K562 (cell line): Measurements from ENCODE around the gene ASB10. TPM values are rescaled to one million over a fixed set of nuclear protein-coding genes. Genes with fewer than 3 reads are reported as not detected.

Experiments used
- ATF1 ChIP-seq, 2 experiments: fragments of 450-650 bp in 1 of 2; IDR thresholded peaks; 2 replicates each; pipeline ENCODE4 v1.6.1; 2016; ENCODE audit warnings: missing compliant biosample characterization in 1 of 2, missing genetic modification characterization in 1 of 2
- CC2D1A ChIP-seq: fragments of 450-650 bp; IDR thresholded peaks from 2 replicates; pipeline ENCODE4 v1.6.1; 2017; ENCODE audit warnings: mild to moderate bottlenecking
- COPS2 ChIP-seq: fragments of 450-650 bp; conservative IDR thresholded peaks from 2 replicates; pipeline ENCODE4 v1.6.1; 2016; ENCODE audit warnings: mild to moderate bottlenecking, moderate library complexity
- ETS2 ChIP-seq: IDR thresholded peaks from 2 replicates; pipeline ENCODE4 v1.6.1; 2016; ENCODE audit warnings: borderline replicate concordance, missing genetic modification characterization, mild to moderate bottlenecking, moderate library complexity, missing compliant biosample characterization; ENCODE audit not compliant: poor library complexity, severe bottlenecking
- HNRNPLL ChIP-seq: fragments of 200-400 bp; formaldehyde crosslinking; IDR thresholded peaks from 2 replicates; pipeline ENCODE4 v1.6.1; 2017; ENCODE audit warnings: low read length, low read depth, mild to moderate bottlenecking; ENCODE audit not compliant: poor library complexity, severe bottlenecking
- NFE2L1 ChIP-seq: fragments of 450-650 bp; IDR thresholded peaks from 2 replicates; pipeline ENCODE4 v1.6.1; 2016; ENCODE audit warnings: missing genetic modification characterization, low read depth, mild to moderate bottlenecking, missing compliant biosample characterization, moderate library complexity, borderline replicate concordance
- NR1H2 ChIP-seq: sonication (generic); formaldehyde crosslinking; IDR thresholded peaks from 2 replicates; pipeline ENCODE4 v1.4.0; 2020; ENCODE audit warnings: mild to moderate bottlenecking, missing genetic modification reagents
- NR2C2 ChIP-seq, 2 experiments: fragments of 200-800 bp in 1 of 2; sonication (Bioruptor generic) in 1 of 2; sonication (generic) in 1 of 2; formaldehyde crosslinking in 1 of 2; IDR thresholded peaks; 2 replicates each; pipeline versions ENCODE4 v1.6.1 to v1.8.0; 2016 to 2022; ENCODE audit warnings: mild to moderate bottlenecking in 1 of 2, missing compliant biosample characterization in 1 of 2, missing genetic modification characterization in 1 of 2, missing genetic modification reagents in 1 of 2
- RBM15 ChIP-seq: fragments of 200-400 bp; formaldehyde crosslinking; IDR thresholded peaks from 2 replicates; pipeline ENCODE4 v1.6.1; 2018; ENCODE audit warnings: mild to moderate bottlenecking, low read length, moderate library complexity; ENCODE audit not compliant: insufficient read depth
- SMAD1 ChIP-seq: fragments of 150-350 bp; IDR thresholded peaks from 2 replicates; pipeline ENCODE4 v1.6.1; 2014; ENCODE audit warnings: low read length, low read depth; ENCODE audit not compliant: partially characterized antibody
- ZNF407 ChIP-seq: fragments of 450-650 bp; IDR thresholded peaks from 2 replicates; pipeline ENCODE4 v1.6.1; 2016; ENCODE audit warnings: low read depth
- polyA plus RNA-seq, 8 experiments: library from polyadenylated mRNA; depleted of rRNA in 4 of 8; stranded (reverse) in 5 of 8; unstranded in 3 of 8; fragments of >200 nt; fragmentation: Nextera tagmentation in 2 of 8; fragmentation: Illumina TruSeq in 1 of 8; extraction: Ambion mirVana in 2 of 8; extraction: Trizol in 1 of 8; gene quantifications; 2 replicates each; pipeline versions ENCODE4 v1.2.1 to v1.2.3, GENCODE V29; 2011 to 2014; ENCODE audit warnings: inconsistent platforms in 1 of 8, missing spikeins in 1 of 8
- total RNA-seq, 7 experiments: library from RNA; depleted of rRNA in 6 of 7; stranded (reverse); fragments of >200 nt in 6 of 7; fragmentation: Illumina TruSeq in 2 of 7; extraction: Trizol in 2 of 7; gene quantifications; 2 replicates each; pipeline versions ENCODE4 v1.2.1 to v1.2.3, GENCODE V29; 2011 to 2021; ENCODE audit warnings: low replicate concordance in 1 of 7
- TF ChIP-seq, protein P1 (sequence below): fragments of 250-450 bp; sonication (Bioruptor Pico); IDR thresholded peaks from 2 replicates; pipeline ENCODE4 v1.8.0; 2022; ENCODE audit warnings: inconsistent platforms
- TF ChIP-seq, protein P2 (sequence below): sonication (generic); formaldehyde crosslinking; IDR thresholded peaks from 2 replicates; pipeline ENCODE4 v1.8.0; 2022; ENCODE audit warnings: missing genetic modification reagents, mild to moderate bottlenecking, borderline replicate concordance

ASB10 gene
- total and polyA plus RNA-seq, 9 of the 15 experiments (the other 6 are each of a cell fraction or from before 2014, with no cell fraction given) = not detected

- TF ChIP-seq ZNF407 (0 out of 2 replicates have a peak, but pooled peaks have one; percentile 44), NR2C2 (CRISPR knock-in tag; IDR thresholded peaks at IDR 0.05) (no peak), NR2C2 (tag; IDR thresholded peaks at IDR 0.05) (0 out of 2 replicates have a peak, but pooled peaks have one; percentile 12), COPS2 (no peak), ATF1 (CRISPR knock-in tag; IDR thresholded peaks at IDR 0.05) (no peak), ATF1 (tag; IDR thresholded peaks at IDR 0.05) (0 out of 2 replicates have a peak, but pooled peaks have one; percentile 26), NR1H2 (CRISPR knock-in tag) (no peak), SMAD1 (no peak), RBM15 (no peak), CC2D1A (peak; percentile 74), NFE2L1 (tag) (no peak), ETS2 (tag) (no peak), HNRNPLL (peak; percentile 23)
- TF ChIP-seq, protein P1, sequence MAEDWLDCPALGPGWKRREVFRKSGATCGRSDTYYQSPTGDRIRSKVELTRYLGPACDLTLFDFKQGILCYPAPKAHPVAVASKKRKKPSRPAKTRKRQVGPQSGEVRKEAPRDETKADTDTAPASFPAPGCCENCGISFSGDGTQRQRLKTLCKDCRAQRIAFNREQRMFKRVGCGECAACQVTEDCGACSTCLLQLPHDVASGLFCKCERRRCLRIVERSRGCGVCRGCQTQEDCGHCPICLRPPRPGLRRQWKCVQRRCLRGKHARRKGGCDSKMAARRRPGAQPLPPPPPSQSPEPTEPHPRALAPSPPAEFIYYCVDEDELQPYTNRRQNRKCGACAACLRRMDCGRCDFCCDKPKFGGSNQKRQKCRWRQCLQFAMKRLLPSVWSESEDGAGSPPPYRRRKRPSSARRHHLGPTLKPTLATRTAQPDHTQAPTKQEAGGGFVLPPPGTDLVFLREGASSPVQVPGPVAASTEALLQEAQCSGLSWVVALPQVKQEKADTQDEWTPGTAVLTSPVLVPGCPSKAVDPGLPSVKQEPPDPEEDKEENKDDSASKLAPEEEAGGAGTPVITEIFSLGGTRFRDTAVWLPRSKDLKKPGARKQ (CRISPR knock-in tag) = no peak
- TF ChIP-seq, protein P2, sequence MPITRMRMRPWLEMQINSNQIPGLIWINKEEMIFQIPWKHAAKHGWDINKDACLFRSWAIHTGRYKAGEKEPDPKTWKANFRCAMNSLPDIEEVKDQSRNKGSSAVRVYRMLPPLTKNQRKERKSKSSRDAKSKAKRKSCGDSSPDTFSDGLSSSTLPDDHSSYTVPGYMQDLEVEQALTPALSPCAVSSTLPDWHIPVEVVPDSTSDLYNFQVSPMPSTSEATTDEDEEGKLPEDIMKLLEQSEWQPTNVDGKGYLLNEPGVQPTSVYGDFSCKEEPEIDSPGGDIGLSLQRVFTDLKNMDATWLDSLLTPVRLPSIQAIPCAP (CRISPR knock-in tag) = no peak
These were observed 18.9 kb downstream of the ASB10 start (continued) for GRCh38 chr7:151168003-151168786.
